IPS DF 6.9 (cell line): ENCODE measurements around the gene ADORA1.

Experiments
- DNase-seq: peaks from one replicate; pipeline ENCODE4 v3.0.0-alpha.2; 2013; ENCODE audit warnings: low read depth, low spot score
- H3K27ac ChIP-seq: one replicate; pipeline ENCODE4 v1.5.1; 2013; ENCODE audit warnings: low read length, control low read depth
- H3K27me3 ChIP-seq: 2 replicates; pipeline ENCODE4 v1.6.1; 2013; ENCODE audit warnings: mild to moderate bottlenecking, low read length; ENCODE audit not compliant: control insufficient read depth, insufficient read depth
- H3K36me3 ChIP-seq: 2 replicates; pipeline ENCODE4 v1.6.1; 2013; ENCODE audit warnings: low read length; ENCODE audit not compliant: control insufficient read depth, insufficient read depth
- H3K4me1 ChIP-seq: 2 replicates; pipeline ENCODE4 v1.6.1; 2013; ENCODE audit warnings: low read length; ENCODE audit not compliant: control insufficient read depth, insufficient read depth
- H3K4me3 ChIP-seq: 2 replicates; pipeline ENCODE4 v1.5.1; 2013; ENCODE audit warnings: mild to moderate bottlenecking, low read length
- H3K9me3 ChIP-seq: 2 replicates; pipeline ENCODE4 v1.6.1; 2013; ENCODE audit warnings: low read length, inconsistent platforms; ENCODE audit not compliant: control insufficient read depth, insufficient read depth
- WGBS: extraction: QIAGEN DNeasy Blood & Tissue Kit; methylation state at CpG from one replicate; pipeline ENCODE4 v1.1.7; 2013; ENCODE audit warnings: mixed read lengths, missing lambda C conversion rate; ENCODE audit not compliant: insufficient read length, insufficient coverage; 5-methylcytosine and 5-hydroxymethylcytosine counted together

Gene ADORA1

DNA sequence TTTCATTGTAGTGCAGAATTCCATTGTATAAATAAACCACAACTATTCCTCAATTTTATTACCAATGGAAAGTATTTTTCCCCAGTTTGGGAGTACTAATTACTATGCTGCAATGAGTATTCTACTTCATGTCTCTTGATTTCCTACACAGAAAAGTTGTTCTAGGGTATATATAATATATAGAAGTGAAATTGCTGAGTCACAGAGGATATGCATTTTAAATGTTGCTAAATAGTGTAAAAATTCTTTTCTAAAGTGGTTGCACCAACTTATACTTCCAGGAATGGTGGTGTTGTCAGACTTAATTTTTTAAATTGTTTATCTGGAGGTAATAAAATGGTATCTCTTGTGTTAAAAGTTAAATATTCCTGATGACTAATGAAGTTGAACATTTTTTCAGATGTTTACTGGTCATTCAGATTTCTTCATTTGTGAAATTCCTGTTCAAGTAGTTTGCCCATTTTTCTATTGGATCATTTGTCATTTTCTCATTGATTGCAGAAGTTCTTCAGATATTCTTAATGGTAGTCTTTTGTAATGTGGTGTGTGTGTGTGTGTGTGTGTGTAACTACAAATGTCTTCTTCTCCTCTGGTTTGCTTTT lies 22.6 kb upstream of the ADORA1 start:
- no peak overlapping the region for H3K4me3 ChIP-seq
- H3K4me1 ChIP-seq: no peaks in the 10 kb centered on the region
- H3K36me3 ChIP-seq: no peaks in the 10 kb centered on the region
- no peak for DNase-seq
- no peaks in the 10 kb centered on the region for H3K9me3 ChIP-seq
- H3K27ac ChIP-seq: no peak overlapping the region
- H3K27me3 ChIP-seq: no peaks in the 10 kb centered on the region

DNA sequence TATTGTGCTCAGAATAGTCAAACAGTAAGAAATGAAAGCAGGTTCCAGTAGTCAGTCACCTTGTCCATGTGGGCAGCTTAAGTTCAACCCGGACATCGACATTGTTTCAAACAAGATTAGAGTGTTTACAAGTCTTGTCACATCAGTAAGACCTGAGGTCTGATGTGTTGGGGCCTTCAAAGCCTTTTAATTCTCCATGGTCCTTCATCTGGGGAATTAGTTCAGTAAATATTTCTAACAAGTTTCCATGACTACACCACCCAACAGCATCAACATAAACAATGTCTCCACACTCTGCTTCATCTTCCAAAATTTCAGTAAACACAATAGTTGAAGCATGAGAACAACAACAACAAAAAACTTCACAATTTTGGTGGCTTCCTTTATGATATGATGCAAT lies 15.1 kb upstream of the ADORA1 start:
- Histone ChIP-seq H3K4me1 (no peaks in the 10 kb centered on the region), H3K9me3 (no peaks in the 10 kb centered on the region), H3K4me3 (no peak overlapping the region), H3K27me3 (no peaks in the 10 kb centered on the region; the same call in 1 of the 2 replicates), H3K36me3 (no peaks in the 10 kb centered on the region), H3K27ac (no peak overlapping the region)
- DNase-seq: no peak
- no CpG with 5 or more reads among the region's 2 CpGs for WGBS

DNA sequence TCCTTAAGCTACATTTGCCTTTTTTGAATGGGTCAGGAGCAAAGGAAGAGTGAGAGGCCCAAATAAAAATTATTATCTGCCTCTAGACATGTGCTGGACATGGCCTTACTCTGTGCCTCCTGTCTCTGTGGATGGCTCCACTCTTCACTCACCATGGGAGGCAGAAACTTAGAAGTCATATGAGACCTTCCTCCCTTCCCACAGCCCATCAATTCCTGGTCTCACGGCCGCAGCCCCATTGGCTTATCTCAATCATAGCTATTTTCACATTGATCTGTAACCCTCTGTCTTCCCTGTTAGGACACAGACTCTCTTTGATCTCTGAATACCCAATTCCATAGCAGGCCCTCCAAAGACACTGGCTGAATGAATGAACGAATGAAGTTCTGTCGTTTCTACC lies 14.2 kb upstream of the ADORA1 start:
- no peak for DNase-seq
- Histone ChIP-seq H3K36me3 (no peaks in the 10 kb centered on the region), H3K4me1 (no peaks in the 10 kb centered on the region), H3K27ac (no peak overlapping the region), H3K9me3 (no peaks in the 10 kb centered on the region), H3K4me3 (no peak overlapping the region), H3K27me3 (no peaks in the 10 kb centered on the region; the same call in 1 of the 2 replicates)
- no CpG with 5 or more reads among the region's 4 CpGs for WGBS

DNA sequence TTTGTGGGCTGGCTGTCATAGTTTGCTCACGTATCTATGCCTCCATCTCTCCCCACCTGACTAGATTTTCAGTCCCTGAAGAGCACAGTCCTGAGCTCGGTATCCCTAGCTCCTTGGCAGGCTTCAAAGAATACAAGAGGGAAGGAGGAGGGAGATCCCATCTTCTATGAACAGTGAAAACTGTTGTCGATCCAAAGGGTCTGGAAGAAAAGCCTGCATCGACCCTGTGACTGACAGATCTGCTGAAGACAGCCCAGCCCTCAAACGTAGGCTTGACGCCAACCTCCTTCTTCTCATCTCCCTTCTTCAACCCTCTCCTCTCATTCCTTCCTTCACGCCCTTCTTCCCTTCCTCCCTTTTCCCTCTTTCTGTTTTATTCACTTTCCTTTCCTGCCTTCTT lies 13.3 kb upstream of the ADORA1 start:
- Histone ChIP-seq H3K4me3 (no peak overlapping the region), H3K36me3 (no peaks in the 10 kb centered on the region), H3K4me1 (no peaks in the 10 kb centered on the region), H3K9me3 (no peaks in the 10 kb centered on the region), H3K27ac (no peak overlapping the region), H3K27me3 (no peaks in the 10 kb centered on the region; the same call in 1 of the 2 replicates)
- no peak for DNase-seq
- WGBS: 100% methylated on average over 2 of the region's 7 CpGs

DNA sequence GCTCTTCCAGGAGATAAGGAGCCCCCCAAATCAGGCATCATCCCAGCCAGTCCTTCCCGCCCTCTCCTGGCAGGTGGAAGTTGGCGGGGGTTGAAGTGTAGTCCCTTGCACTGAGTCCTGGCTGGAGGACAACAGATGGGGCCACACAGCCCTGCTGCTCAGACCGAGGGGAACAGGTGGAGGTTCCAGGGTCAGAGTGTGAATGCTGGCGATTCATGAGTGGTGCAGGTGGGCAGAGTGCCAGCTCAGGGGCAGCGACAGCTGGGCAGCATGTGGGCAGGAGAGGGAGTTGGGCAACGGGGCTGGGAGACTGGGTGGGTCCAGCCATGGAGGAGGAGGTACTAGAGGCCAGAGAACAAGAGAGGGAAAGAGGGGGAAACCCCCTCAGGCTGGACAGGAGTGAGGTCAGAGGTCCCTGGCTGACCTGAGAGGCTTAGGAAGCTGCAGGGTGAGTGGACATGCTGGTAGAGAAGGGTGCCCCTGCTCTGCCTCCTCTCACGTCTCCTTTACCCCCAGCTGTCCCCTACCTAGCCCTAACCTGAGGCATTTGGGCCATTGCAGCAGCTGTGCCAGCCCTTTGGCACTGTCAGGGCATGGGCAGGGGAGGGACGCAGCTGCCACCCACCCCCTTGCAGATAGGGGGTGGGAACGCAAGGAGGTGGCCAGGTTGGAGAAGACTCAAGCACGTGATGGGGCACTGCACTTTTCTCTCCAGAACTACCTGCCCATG lies 11.3 kb upstream of the ADORA1 start:
- Histone ChIP-seq H3K9me3 (no peaks in the 10 kb centered on the region), H3K4me1 (no peaks in the 10 kb centered on the region), H3K4me3 (no peak overlapping the region), H3K27me3 (no peaks in the 10 kb centered on the region), H3K36me3 (no peaks in the 10 kb centered on the region), H3K27ac (no peak overlapping the region)
- no CpG with 5 or more reads among the region's 10 CpGs for WGBS
- DNase-seq: no peak

DNA sequence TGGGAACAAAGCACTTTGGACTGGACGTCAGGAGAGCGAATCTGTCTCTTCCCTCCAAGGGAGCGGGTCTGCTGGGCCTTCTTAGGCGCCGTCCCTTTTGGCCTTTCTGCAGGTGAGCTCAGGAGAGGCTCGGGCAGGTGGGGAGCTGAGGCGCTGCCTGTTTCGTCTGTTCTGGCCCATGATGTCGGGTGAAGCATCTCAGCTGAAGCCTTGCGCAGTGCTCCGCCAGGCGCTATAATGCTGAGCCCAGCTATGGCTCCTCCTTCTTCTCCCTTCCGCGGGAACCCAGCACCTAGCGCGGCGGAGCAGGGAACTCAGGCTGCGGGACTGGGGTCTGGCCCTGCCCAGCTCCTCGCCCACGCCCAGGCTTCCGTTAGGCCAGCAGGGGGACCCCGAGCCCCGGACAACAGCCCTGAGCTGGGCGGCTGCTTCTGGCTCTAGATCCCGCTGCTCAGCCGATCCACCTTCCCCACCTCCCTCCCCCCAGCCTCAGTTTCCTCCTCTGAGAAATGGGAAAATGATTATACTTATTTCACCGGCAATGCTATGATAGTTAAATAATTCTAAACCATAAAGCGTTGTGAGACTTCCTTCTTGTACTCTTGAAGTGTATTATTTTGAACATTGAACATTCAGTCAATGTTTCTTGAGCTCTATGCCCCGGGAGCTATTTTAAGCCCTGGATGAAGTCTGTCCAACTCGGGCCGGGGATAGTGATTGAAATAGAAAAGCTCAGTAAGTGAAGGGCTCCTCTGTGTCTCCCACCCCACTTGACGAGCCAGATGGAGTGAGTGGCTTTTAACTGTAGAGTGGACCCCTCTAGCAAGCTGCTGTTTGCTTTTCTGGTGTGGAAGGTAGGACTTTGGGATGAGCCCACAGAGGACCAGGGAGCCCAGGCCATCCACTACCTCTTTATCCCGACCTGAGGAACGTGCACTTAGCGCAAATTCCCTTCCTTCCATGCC lies 9.6 kb upstream of the ADORA1 start:
- peak; percentile 77 for DNase-seq
- Histone ChIP-seq H3K9me3 (no peaks in the 10 kb centered on the region), H3K27ac (no peak overlapping the region), H3K36me3 (no peaks in the 10 kb centered on the region), H3K4me3 (no peak overlapping the region; the same call in 1 of the 2 replicates), H3K4me1 (no peaks in the 10 kb centered on the region), H3K27me3 (no peaks in the 10 kb centered on the region)
- no CpG with 5 or more reads among the region's 35 CpGs for WGBS

DNA sequence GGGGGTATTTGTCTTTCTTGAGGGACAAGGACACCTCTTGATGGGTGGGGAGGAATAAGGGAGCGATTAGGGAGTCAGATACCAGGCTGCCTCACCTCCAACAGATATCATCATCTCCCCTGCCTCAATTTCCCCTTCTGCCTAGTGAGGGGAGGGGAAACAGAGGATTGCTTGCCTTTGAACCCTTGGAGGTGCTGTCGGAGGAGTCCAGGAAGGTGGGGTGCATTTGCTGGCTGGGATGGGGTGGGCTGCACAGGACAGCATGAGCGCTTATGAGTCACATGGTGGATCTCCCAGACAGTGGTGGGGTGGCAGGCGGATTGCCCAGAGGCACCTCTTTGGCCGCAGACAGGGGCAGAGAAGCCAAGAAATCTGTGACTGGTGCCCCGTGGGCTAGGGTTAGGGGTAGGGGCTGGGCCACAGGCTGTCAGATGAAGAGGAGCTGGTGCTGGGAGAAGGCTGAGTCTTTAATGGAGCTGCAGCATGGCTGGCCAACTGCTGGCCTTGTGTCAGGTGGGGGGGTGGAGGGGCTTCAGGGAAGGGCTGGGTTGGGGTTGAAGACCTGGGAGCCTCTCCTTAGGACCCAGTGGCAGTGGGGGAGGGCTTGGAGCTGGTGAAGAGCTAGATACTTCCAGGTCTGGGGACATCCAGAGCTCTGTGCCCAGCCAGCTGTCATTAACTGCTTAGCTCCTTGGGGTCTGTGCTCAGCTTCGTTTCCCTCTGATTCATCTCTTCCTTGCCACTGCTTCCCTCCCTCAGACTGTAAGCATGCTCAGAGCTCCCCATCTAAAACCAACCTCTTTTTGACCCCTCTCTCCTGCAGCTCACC lies 7.0 kb upstream of the ADORA1 start:
- H3K36me3 ChIP-seq: no peaks in the 10 kb centered on the region
- no peaks in the 10 kb centered on the region for H3K27me3 ChIP-seq
- H3K27ac ChIP-seq: no peak overlapping the region
- no peak overlapping the region for H3K4me3 ChIP-seq
- WGBS: no CpG with 5 or more reads among the region's 7 CpGs
- DNase-seq: no peak
- H3K9me3 ChIP-seq: no peaks in the 10 kb centered on the region
- H3K4me1 ChIP-seq: no peaks in the 10 kb centered on the region

DNA sequence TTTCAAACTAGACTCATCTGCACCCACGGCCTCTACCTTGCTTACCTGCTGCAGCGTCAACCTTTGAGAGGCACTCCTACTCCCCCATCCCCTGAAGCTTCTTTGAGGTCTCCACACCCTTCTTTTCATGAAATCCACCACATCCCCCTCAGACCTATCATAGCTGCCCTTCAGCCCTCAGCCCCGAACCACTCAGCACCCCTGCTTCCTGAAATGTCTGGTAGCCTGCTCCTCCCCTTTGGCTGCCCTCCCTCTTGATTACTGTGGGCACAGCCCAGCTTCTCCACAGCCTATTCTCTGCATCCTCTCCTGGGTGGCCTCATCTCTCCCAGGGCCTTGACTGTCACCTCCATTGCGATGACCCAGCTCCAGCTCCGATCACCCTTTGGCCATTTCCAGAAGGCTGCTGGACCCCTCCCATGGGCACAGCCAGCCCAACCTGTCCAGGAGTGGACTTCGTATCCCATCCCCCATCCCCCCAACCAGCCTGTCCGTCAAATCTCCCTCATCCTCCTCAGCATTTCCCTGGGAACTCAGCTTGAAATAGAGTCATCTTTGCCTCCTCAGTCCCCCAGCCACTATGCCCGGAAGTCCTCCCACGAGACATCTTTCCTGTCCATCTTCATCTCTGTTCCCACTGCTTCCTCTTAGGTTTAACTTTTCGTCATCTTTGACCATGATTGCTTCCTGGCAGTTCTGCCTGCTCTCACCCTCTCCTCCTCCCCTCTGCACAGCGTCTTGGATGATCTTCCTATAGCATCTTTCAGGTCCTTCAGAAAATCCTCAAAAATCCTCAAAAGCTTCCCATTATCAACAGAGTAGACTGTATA lies 6.1 kb upstream of the ADORA1 start:
- no peak for DNase-seq
- Histone ChIP-seq H3K9me3 (no peaks in the 10 kb centered on the region), H3K27ac (no peak overlapping the region), H3K27me3 (no peaks in the 10 kb centered on the region), H3K4me3 (no peak overlapping the region), H3K36me3 (no peaks in the 10 kb centered on the region), H3K4me1 (peaks cover 2% of the 10 kb centered on the region; the same call in 1 of the 2 replicates)
- WGBS: no CpG with 5 or more reads among the region's 11 CpGs

DNA sequence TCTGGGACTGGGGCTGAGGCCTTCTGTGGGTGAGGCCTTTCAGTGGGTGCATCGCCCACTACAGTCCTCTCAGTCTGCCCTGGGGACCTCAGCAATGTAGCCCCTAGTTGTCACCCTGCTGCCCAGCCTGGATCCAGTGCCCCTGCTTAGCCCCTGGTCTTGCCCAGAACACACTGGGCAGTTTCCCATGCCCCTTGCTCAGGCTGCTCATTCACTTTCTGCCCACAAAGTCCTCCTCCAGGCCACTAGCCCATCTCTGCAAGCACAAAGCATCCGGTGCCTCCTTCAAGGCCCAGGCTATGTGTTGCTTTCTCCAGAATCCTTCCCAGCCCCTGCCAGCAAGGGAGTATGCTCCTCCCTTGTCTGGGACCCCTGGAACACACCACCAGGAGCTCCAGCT lies 5.4 kb upstream of the ADORA1 start:
- Histone ChIP-seq H3K36me3 (no peaks in the 10 kb centered on the region), H3K4me3 (no peak overlapping the region), H3K27me3 (no peaks in the 10 kb centered on the region; the same call in 1 of the 2 replicates), H3K4me1 (peaks cover 8% of the 10 kb centered on the region; the same call in 1 of the 2 replicates), H3K27ac (no peak overlapping the region), H3K9me3 (no peaks in the 10 kb centered on the region)
- no peak for DNase-seq
- WGBS: no CpG with 5 or more reads among the region's 2 CpGs
